Measurements from ENCODE around the gene CDK10.
A peak's percentile ranks its signal among the peaks of the same experiment; 100 is the strongest.
"Not testable (repeated sequence)": the region's sequence is repeated elsewhere in the genome, so short reads cannot be mapped to it uniquely, and the experiment has no call there.

Gene CDK10

DNA sequence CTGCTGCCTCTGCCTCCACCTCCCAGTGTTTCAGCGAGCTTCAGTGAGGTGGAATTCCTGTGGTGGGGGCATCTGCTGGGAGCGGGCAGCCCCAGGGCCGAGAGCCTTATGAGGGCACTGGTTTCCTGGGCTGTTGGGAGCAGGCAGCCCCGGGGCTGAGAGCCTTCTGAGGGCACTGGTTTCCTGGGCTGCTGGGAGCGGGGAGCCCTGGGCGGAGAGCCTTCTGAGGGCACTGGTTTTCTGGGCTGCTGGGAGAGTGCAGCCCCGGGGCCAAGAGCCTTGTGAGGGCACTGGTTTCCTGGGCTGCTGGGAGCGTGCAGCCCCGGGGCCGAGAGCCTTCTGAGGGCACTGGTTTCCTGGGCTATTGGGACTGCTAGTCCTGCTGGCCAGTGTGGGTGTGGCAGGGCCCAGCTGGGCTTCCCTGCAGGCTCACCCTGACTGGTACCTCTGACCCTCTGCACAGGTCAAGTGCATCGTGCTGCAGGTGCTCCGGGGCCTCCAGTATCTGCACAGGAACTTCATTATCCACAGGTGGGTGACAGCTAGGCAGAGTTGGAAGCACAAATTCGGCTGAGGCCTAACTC, 5.6 kb downstream of the CDK10 start:
- Mint-ChIP-seq H3K4me3 (no peak overlapping the region), H3K4me1 (peaks cover 32% of the 10 kb centered on the region), H3K27me3 (ENCODE audit: low read depth, poor library complexity) (no peaks in the 10 kb centered on the region), H3K36me3 (ENCODE audit: low read depth) (peaks cover 29% of the 10 kb centered on the region), H3K27ac (no peak overlapping the region), H3K9me3 (no peaks in the 10 kb centered on the region)
- TF ChIP-seq, protein P1, sequence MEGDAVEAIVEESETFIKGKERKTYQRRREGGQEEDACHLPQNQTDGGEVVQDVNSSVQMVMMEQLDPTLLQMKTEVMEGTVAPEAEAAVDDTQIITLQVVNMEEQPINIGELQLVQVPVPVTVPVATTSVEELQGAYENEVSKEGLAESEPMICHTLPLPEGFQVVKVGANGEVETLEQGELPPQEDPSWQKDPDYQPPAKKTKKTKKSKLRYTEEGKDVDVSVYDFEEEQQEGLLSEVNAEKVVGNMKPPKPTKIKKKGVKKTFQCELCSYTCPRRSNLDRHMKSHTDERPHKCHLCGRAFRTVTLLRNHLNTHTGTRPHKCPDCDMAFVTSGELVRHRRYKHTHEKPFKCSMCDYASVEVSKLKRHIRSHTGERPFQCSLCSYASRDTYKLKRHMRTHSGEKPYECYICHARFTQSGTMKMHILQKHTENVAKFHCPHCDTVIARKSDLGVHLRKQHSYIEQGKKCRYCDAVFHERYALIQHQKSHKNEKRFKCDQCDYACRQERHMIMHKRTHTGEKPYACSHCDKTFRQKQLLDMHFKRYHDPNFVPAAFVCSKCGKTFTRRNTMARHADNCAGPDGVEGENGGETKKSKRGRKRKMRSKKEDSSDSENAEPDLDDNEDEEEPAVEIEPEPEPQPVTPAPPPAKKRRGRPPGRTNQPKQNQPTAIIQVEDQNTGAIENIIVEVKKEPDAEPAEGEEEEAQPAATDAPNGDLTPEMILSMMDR (IDR thresholded peaks at IDR 0.05): no peak
- no peak for DNase-seq

DNA sequence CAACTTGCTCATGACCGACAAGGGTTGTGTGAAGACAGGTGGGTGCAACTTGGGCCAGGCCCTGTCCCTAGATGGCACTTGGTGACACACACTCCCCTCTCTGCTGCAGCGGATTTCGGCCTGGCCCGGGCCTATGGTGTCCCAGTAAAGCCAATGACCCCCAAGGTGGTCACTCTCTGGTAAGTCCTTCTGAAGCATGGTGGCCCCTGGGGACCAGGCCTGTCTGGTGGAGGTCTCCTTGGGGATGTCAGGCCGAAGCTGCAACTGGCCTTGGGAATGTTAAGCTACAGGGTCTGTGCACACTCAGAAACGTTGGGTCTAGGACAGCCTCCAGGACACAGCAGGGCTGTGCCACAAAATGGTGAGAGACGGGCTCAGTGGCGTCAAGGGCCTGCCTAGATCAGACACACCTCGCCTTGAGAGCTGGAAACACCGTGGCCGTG, 6.8 kb downstream of the CDK10 start:
- no peaks in the 10 kb centered on the region for H3K27me3 Mint-ChIP-seq (ENCODE audit: low read depth, poor library complexity)
- DNase-seq: no peak
- H3K4me3 Mint-ChIP-seq: no peak overlapping the region
- H3K4me1 Mint-ChIP-seq: peaks cover 23% of the 10 kb centered on the region
- no peak overlapping the region for H3K27ac Mint-ChIP-seq
- H3K36me3 Mint-ChIP-seq (ENCODE audit: low read depth): peaks cover 23% of the 10 kb centered on the region
- H3K9me3 Mint-ChIP-seq: no peaks in the 10 kb centered on the region
- TF ChIP-seq, protein P1 (IDR thresholded peaks at IDR 0.05): no peak

DNA sequence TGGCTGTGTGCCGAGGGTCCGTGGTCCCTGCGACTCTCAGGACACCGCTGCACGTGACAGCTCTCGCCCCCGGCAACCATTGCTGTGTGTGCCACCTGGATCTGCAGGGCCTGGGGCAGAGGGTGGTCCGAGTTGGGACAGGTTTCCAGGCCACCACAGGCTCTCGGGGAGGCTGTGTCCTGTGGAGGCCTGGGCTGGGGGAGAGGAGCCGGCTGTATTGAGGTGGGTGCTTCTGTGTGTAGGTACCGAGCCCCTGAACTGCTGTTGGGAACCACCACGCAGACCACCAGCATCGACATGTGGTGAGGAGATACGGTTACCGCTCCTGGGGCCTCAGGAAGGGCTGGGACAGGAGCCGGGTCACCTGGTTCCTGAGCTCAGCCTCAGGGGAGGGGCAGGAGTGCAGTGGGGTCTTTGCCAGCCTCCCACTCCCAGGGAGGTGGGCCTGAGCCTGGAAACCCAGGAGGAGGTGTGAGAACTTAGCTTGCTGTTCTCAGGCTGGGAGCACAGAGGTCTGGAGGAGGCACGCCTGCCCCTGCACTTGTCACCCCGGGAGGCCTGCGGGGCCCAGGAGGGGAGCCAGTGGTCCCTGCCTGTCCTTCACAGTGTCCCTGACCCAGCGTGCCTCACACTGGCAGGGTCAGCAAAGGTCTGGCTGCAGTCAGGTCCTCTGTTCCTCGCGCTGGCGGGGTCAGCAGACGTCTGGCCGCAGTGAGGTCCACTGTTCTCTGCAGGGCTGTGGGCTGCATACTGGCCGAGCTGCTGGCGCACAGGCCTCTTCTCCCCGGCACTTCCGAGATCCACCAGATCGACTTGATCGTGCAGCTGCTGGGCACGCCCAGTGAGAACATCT, 7.7 kb downstream of the CDK10 start:
- peak; percentile 12 for DNase-seq

DNA sequence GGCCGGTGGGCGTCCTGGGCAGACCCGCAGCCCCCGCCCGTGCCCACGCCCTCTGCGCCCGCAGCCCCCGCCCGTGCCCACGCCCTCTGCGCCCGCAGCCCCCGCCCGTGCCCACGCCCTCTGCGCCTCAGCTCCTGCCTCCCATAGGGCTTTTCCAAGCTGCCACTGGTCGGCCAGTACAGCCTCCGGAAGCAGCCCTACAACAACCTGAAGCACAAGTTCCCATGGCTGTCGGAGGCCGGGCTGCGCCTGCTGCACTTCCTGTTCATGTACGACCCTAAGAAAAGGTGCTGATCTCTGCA, 8.2 kb downstream of the CDK10 start:
- not testable (repeated sequence) for H3K27me3 Mint-ChIP-seq (ENCODE audit: low read depth, poor library complexity); H3K4me3 Mint-ChIP-seq; DNase-seq; H3K9me3 Mint-ChIP-seq
- Mint-ChIP-seq H3K4me1 (peaks cover 30% of the 10 kb centered on the region), H3K27ac (peak overlapping the region; percentile 61), H3K36me3 (ENCODE audit: low read depth) (peaks cover 26% of the 10 kb centered on the region)

More for the DNA sequence above, 7.7 kb downstream of the CDK10 start:
- Mint-ChIP-seq H3K27ac (no peak overlapping the region), H3K4me1 (peaks cover 26% of the 10 kb centered on the region), H3K4me3 (no peak overlapping the region), H3K27me3 (ENCODE audit: low read depth, poor library complexity) (no peaks in the 10 kb centered on the region), H3K36me3 (ENCODE audit: low read depth) (peaks cover 24% of the 10 kb centered on the region), H3K9me3 (no peaks in the 10 kb centered on the region)
- TF ChIP-seq, protein P1 (IDR thresholded peaks at IDR 0.05): no peak

DNA sequence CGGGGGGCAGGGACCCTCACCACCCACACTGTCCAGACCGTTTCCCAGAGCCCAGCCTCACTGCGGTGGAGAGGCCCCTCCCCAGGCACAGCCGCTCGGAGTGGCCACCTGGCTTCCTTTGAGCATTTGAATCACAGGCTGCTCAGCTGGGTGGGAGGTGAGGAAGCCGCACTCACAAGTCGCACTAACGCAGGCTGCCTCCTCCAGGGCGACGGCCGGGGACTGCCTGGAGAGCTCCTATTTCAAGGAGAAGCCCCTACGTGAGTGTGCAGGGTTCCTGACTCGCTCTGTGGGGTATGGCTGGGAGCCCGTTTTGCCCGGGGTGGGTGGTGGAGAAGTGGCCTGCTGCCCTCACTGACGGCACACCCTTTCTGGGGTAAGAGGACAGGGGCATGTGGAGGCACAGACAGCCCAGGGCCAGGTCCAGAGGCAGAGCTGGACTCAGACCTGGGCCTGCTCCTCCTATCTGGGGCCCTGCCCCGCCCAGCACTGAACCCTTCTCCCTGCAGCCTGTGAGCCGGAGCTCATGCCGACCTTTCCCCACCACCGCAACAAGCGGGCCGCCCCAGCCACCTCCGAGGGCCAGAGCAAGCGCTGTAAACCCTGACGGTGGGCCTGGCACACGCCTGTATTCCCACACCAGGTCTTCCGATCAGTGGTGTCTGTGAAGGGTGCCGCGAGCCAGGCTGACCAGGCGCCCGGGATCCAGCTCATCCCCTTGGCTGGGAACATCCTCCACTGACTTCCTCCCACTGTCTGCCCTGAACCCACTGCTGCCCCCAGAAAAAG, 8.8 kb downstream of the CDK10 start:
- no peak overlapping the region for H3K4me3 Mint-ChIP-seq
- H3K4me1 Mint-ChIP-seq: peaks cover 34% of the 10 kb centered on the region
- no peaks in the 10 kb centered on the region for H3K9me3 Mint-ChIP-seq
- H3K27me3 Mint-ChIP-seq (ENCODE audit: low read depth, poor library complexity): peaks cover under 1% of the 10 kb centered on the region
- TF ChIP-seq, protein P1 (IDR thresholded peaks at IDR 0.05): no peak
- H3K36me3 Mint-ChIP-seq (ENCODE audit: low read depth): peaks cover 22% of the 10 kb centered on the region
- no peak for DNase-seq
- H3K27ac Mint-ChIP-seq: peak overlapping the region; percentile 66
